HepG2 (cell line): ENCODE results near the gene BBS4. TPM values are rescaled to one million over a fixed set of nuclear protein-coding genes. Genes with fewer than 3 reads are reported as not detected.

Source experiments
- ATAC-seq: fragments of 200-7000 bp; cut with Tn5 transposase; 3 replicates; pipeline ENCODE4 v1.9.1; 2020; ENCODE audit warnings: mild to moderate bottlenecking, moderate library complexity
- BruUV-seq: library from RNA; stranded (reverse); fragments of 400-500 nt; replicated peaks from 2 replicates; lab custom pipeline; 2021; lab: Mats Ljungman, UMichigan
- CTCF ChIA-PET: fragments of 300-600 bp; formaldehyde crosslinking; extraction: SDS; loops from one replicate; lab custom pipeline; 2021; ENCODE audit warnings: low total read pairs, inconsistent platforms, low intra/inter-chr PET ratio; lab: Yijun Ruan, JAX
- POLR2A ChIA-PET: fragments of 350-600 bp; sonication (Branson Sonifier 250); formaldehyde crosslinking; loops from one replicate; lab custom pipeline; 2020; ENCODE audit warnings: antibody characterized with exemption, inconsistent platforms; lab: Yijun Ruan, JAX
- DNase-seq: peaks from one replicate; pipeline ENCODE4 v3.0.0-alpha.2; 2015; ENCODE audit warnings: low spot score
- FAIRE-seq: peaks from 3 replicates; lab custom pipeline; 2011; peaks lifted over from hg19 to GRCh38; lab: Jason Lieb, UNC
- H2AFZ ChIP-seq: one replicate; pipeline ENCODE4 v1.6.1; 2011; ENCODE audit warnings: low read length, inconsistent platforms
- H3K27ac ChIP-seq: fragments of 300-600 bp; 3 replicates; pipeline ENCODE4 v1.8.0; 2011; ENCODE audit warnings: mixed run types, mild to moderate bottlenecking, mixed read lengths, low read length, inconsistent platforms; ENCODE audit not compliant: insufficient read depth; ENCODE audit errors: extremely low read length
- H3K27me3 ChIP-seq, 2 experiments: fragments of 200-600 bp in 1 of 2; 2 replicates in 1 of 2; 3 replicates in 1 of 2; pipeline versions ENCODE4 v1.6.0 to v1.8.0; 2011; ENCODE audit warnings: low read length in 2 of 2, mild to moderate bottlenecking in 2 of 2, moderate library complexity in 2 of 2, inconsistent platforms in 1 of 2; ENCODE audit not compliant: insufficient read depth in 2 of 2, control insufficient read depth in 1 of 2
- H3K36me3 ChIP-seq, 2 experiments: fragments of 200-600 bp in 1 of 2; replicated peaks in 1 of 2; 2 replicates in 1 of 2; 3 replicates in 1 of 2; pipeline versions ENCODE4 v1.5.1 to v1.8.0; 2011; ENCODE audit warnings: low read length in 2 of 2, inconsistent platforms in 1 of 2; ENCODE audit not compliant: insufficient read depth in 2 of 2, control insufficient read depth in 1 of 2
- H3K4me1 ChIP-seq: 2 replicates; pipeline ENCODE4 v1.5.1; 2012; ENCODE audit warnings: low read length, inconsistent platforms; ENCODE audit not compliant: insufficient read depth
- H3K4me2 ChIP-seq: 2 replicates; pipeline ENCODE4 v1.6.0; 2011; ENCODE audit warnings: low read depth, low read length, inconsistent platforms
- H3K4me3 ChIP-seq, 3 experiments: fragments of 200-600 bp in 1 of 3; sonication (generic), shearing (Covaris generic) in 1 of 3; replicated peaks in 1 of 3; 2 replicates each; pipeline ENCODE4 v1.5.1; 2011 to 2016; ENCODE audit warnings: low read length in 3 of 3, inconsistent platforms in 2 of 3, low read depth in 2 of 3, mild to moderate bottlenecking in 2 of 3, control low read depth in 1 of 3, mixed read lengths in 1 of 3; ENCODE audit not compliant: insufficient read depth in 1 of 3
- H3K79me2 ChIP-seq: one replicate; pipeline ENCODE4 v1.6.1; 2011; ENCODE audit warnings: low read length, inconsistent platforms; ENCODE audit not compliant: insufficient read depth
- H3K9ac ChIP-seq: 2 replicates; pipeline ENCODE4 v1.6.0; 2011; ENCODE audit warnings: mild to moderate bottlenecking, low read depth, low read length, inconsistent platforms; ENCODE audit not compliant: insufficient read depth
- H3K9me3 ChIP-seq: 2 replicates; pipeline ENCODE4 v1.5.1; 2012; ENCODE audit warnings: mild to moderate bottlenecking, low read length
- H4K20me1 ChIP-seq: 2 replicates; pipeline ENCODE4 v1.6.0; 2011; ENCODE audit warnings: inconsistent platforms, mild to moderate bottlenecking, low read length, moderate library complexity; ENCODE audit not compliant: insufficient read depth
- CBX1 ChIP-seq: IDR thresholded peaks from one replicate; pipeline ENCODE4 v1.6.1; 2016; ENCODE audit warnings: antibody characterized with exemption, low read depth
- CCDC6 ChIP-seq: sonication (generic); formaldehyde crosslinking; IDR thresholded peaks from 2 replicates; pipeline ENCODE4 v1.8.1; 2022; ENCODE audit warnings: mild to moderate bottlenecking, missing genetic modification reagents, moderate library complexity
- RERE ChIP-seq: IDR thresholded peaks from 2 replicates; pipeline ENCODE4 v1.6.1; 2016; ENCODE audit warnings: low read depth, missing genetic modification reagents, missing compliant biosample characterization
- RFX5 ChIP-seq: IDR thresholded peaks from 2 replicates; pipeline ENCODE4 v1.6.1; 2011; ENCODE audit warnings: low read depth, low read length, improper control_type of control experiment
- ZNF121 ChIP-seq: sonication (generic); formaldehyde crosslinking; IDR thresholded peaks from 2 replicates; pipeline ENCODE4 v1.5.0; 2020; ENCODE audit warnings: mild to moderate bottlenecking, missing genetic modification reagents
- ZNF17 ChIP-seq: sonication (generic); formaldehyde crosslinking; IDR thresholded peaks from 2 replicates; pipeline ENCODE4 v1.5.0; 2020; ENCODE audit warnings: mild to moderate bottlenecking, missing genetic modification reagents
- ZNF546 ChIP-seq: sonication (generic); formaldehyde crosslinking; conservative IDR thresholded peaks from 2 replicates; pipeline ENCODE4 v1.8.1; 2023; ENCODE audit warnings: mild to moderate bottlenecking, missing genetic modification reagents
- WGBS: methylation state at CpG from one replicate; pipeline ENCODE4 v1.1.6; 2017; ENCODE audit warnings: low lambda C conversion rate; 5-methylcytosine and 5-hydroxymethylcytosine counted together
- in situ Hi-C: cut with HindIII; loops from 2 replicates; pipeline ENCODE4 v1.10.0; 2017; ENCODE audit warnings: low pct_unique_long_range_greater_than_20kb; ENCODE audit not compliant: extremely low pct_ligation_motif_present
- intact Hi-C: fragments of 100-400 bp; cut with micrococcal nuclease; formaldehyde crosslinking; loops from one replicate; pipeline ENCODE4 v1.10.0; 2022; ENCODE audit not compliant: unreplicated experiment
- polyA plus RNA-seq, 8 experiments: library from polyadenylated mRNA; depleted of rRNA in 3 of 8; stranded (reverse) in 7 of 8; unstranded in 1 of 8; fragments of >200 nt; fragmentation: Illumina TruSeq in 4 of 8; extraction: Trizol in 4 of 8; gene quantifications; 2 replicates each; pipeline versions ENCODE4 v1.2.1 to v1.2.3, GENCODE V29; 2011 to 2016; ENCODE audit warnings: low read depth in 4 of 8, missing spikeins in 1 of 8, mixed read lengths in 1 of 8; ENCODE audit not compliant: insufficient read depth in 1 of 8
- total RNA-seq, 5 experiments: library from RNA; depleted of rRNA; stranded (reverse); fragments of >200 nt; fragmentation: Illumina TruSeq; extraction: Trizol; gene quantifications; 2 replicates each; pipeline ENCODE4 v1.2.3, GENCODE V29; 2016; ENCODE audit warnings: low read depth in 1 of 5

Gene BBS4
- total and polyA plus RNA-seq, 2 of the 13 experiments (the other 11 are each of a cell fraction or from before 2014, with no cell fraction given), result 16.0 to 21.3 TPM

GRCh38 chr15:72764656-72765055 lies 78.6 kb downstream of the BBS4 start (continued):
- TF ChIP-seq RERE (CRISPR knock-in tag) (no peak), CCDC6 (no peak), ZNF546 (CRISPR knock-in tag) (no peak), CBX1 (no peak), RFX5 (no peak)

GRCh38 chr15:72766025-72766424 lies 80.0 kb downstream of the BBS4 start:
- no peaks in the 10 kb centered on the region for H3K4me1 ChIP-seq
- peaks cover 6 to 53% of the 10 kb centered on the region in 2 experiments for H3K36me3 ChIP-seq
- no peak overlapping the region for H3K4me3 ChIP-seq
- no peak overlapping the region for H2AFZ ChIP-seq
- DNase-seq (no peak), ATAC-seq (no peak), FAIRE-seq (no peak)
- H3K27me3 ChIP-seq, result no peaks in the 10 kb centered on the region
- H3K27ac ChIP-seq, result no peak overlapping the region
- no TSS peak for BruUV-seq
- peak; percentile 46 for TF ChIP-seq ZNF121 (CRISPR knock-in tag)
- TF ChIP-seq ZNF17 (CRISPR knock-in tag), result no peak
- H3K9ac ChIP-seq, result no peak overlapping the region
- ChIA-PET POLR2A (no interaction called here), CTCF (no interaction called here)
- in situ Hi-C loops, result no loop called here
- H4K20me1 ChIP-seq, result no peaks in the 10 kb centered on the region
- no peak overlapping the region for H3K4me2 ChIP-seq
- 100% methylated on average over 2 of the region's 2 CpGs for WGBS
- no peaks in the 10 kb centered on the region for H3K79me2 ChIP-seq
- no peaks in the 10 kb centered on the region for H3K9me3 ChIP-seq
- intact Hi-C loops, result no loop called here
